ENCODE measurements around the gene KRT5. TPM values are rescaled to one million over a fixed set of nuclear protein-coding genes. Genes with fewer than 3 reads are reported as not detected.

Gene KRT5
- total RNA-seq, 2 experiments from 2014 or later, result 0.91 TPM; not detected in 1

GRCh38 chr12:52552681-52553195, 32.5 kb upstream of the KRT5 start, which contains the start of gene KRT71:
KRT71 (minus strand) TSS chr12:52553145; CDS start chr12:52553077, 68 bp downstream.
- H3K27ac ChIP-seq (ENCODE audit: low read depth, low read length, poor library complexity, severe bottlenecking), result no peak within 1 kb of the TSS
- no peak for DNase-seq (ENCODE audit: low spot score)
- no peaks in the 10 kb centered on the region for H3K9me2 ChIP-seq (ENCODE audit: insufficient read depth, low read length)
- ChIA-PET POLR2A (no interaction called here), CTCF (ENCODE audit: unreplicated experiment) (no interaction called here)
- H3K4me3 ChIP-seq (ENCODE audit: low read depth, low read length, poor library complexity, severe bottlenecking), result no peak within 1 kb of the TSS
- H2AFZ ChIP-seq (ENCODE audit: low read length), result no peak within 1 kb of the TSS
- BruUV-seq (replicated peaks), result no TSS peak
- H4K20me1 ChIP-seq (ENCODE audit: insufficient read depth, low read length), result no peaks in the 10 kb centered on the region
- no peak within 1 kb of the TSS for H3K4me2 ChIP-seq (ENCODE audit: low read length)
- H3K4me1 ChIP-seq (ENCODE audit: insufficient read depth, low read length, poor library complexity, severe bottlenecking), result no peaks in the 10 kb centered on the region
- no peaks in the 10 kb centered on the region for H3K36me3 ChIP-seq (ENCODE audit: insufficient read depth, low read length)
- H3K9me3 ChIP-seq (ENCODE audit: low read length), result no peaks in the 10 kb centered on the region
- intact Hi-C loops (cut with micrococcal nuclease; ENCODE audit: unreplicated experiment), result no loop called here
- no peak for TF ChIP-seq EZH2phosphoT487 (IDR thresholded peaks at IDR 0.05; ENCODE audit: borderline replicate concordance, low read depth, low read length)
- TF ChIP-seq, protein P1, sequence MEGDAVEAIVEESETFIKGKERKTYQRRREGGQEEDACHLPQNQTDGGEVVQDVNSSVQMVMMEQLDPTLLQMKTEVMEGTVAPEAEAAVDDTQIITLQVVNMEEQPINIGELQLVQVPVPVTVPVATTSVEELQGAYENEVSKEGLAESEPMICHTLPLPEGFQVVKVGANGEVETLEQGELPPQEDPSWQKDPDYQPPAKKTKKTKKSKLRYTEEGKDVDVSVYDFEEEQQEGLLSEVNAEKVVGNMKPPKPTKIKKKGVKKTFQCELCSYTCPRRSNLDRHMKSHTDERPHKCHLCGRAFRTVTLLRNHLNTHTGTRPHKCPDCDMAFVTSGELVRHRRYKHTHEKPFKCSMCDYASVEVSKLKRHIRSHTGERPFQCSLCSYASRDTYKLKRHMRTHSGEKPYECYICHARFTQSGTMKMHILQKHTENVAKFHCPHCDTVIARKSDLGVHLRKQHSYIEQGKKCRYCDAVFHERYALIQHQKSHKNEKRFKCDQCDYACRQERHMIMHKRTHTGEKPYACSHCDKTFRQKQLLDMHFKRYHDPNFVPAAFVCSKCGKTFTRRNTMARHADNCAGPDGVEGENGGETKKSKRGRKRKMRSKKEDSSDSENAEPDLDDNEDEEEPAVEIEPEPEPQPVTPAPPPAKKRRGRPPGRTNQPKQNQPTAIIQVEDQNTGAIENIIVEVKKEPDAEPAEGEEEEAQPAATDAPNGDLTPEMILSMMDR (conservative IDR thresholded peaks at IDR 0.05; ENCODE audit: low read length), result no peak
- H3K79me2 ChIP-seq (ENCODE audit: insufficient read depth, low read depth, low read length), result no peaks in the 10 kb centered on the region

DNA sequence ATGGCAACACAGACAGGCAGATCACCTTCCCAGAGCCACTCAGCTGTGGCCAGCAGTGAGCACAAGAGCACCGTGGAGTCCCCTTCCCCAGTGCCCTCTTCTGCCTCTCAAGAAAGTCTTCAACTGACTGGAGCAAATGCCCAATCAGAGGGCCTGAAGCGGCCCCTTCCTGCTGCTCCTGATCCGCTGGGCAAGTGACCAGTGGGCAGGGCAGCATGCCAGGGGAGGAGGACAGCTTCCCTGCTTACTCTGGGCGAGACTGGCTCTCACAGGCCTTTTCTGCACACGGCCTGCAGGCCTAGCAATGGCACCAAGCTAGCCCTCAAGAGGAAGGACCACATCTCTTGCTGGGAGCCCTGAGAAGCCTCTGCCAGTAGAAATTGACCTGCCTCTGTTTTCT, 31.9 kb upstream of the KRT5 start:
- H3K9me3 ChIP-seq (ENCODE audit: low read length), result no peaks in the 10 kb centered on the region
- CTCF ChIA-PET (ENCODE audit: unreplicated experiment), result no interaction called here
- no peak overlapping the region for H3K4me3 ChIP-seq (ENCODE audit: low read depth, low read length, poor library complexity, severe bottlenecking)
- no peaks in the 10 kb centered on the region for H4K20me1 ChIP-seq (ENCODE audit: insufficient read depth, low read length)
- no peaks in the 10 kb centered on the region for H3K9me2 ChIP-seq (ENCODE audit: insufficient read depth, low read length)
- H3K4me1 ChIP-seq (ENCODE audit: insufficient read depth, low read length, poor library complexity, severe bottlenecking), result no peaks in the 10 kb centered on the region
- no TSS peak for BruUV-seq (replicated peaks)
- H3K27ac ChIP-seq (ENCODE audit: low read depth, low read length, poor library complexity, severe bottlenecking), result no peak overlapping the region
- no peak overlapping the region for H3K4me2 ChIP-seq (ENCODE audit: low read length)
- POLR2A ChIA-PET, result no interaction called here
- H2AFZ ChIP-seq (ENCODE audit: low read length), result no peak overlapping the region
- no peak for TF ChIP-seq EZH2phosphoT487 (IDR thresholded peaks at IDR 0.05; ENCODE audit: borderline replicate concordance, low read depth, low read length)
- TF ChIP-seq, protein P1 (conservative IDR thresholded peaks at IDR 0.05; ENCODE audit: low read length), result no peak
- H3K79me2 ChIP-seq (ENCODE audit: insufficient read depth, low read depth, low read length), result no peaks in the 10 kb centered on the region
- no peaks in the 10 kb centered on the region for H3K36me3 ChIP-seq (ENCODE audit: insufficient read depth, low read length)
- intact Hi-C loops (cut with micrococcal nuclease; ENCODE audit: unreplicated experiment), result no loop called here
- DNase-seq (ENCODE audit: low spot score), result no peak

DNA sequence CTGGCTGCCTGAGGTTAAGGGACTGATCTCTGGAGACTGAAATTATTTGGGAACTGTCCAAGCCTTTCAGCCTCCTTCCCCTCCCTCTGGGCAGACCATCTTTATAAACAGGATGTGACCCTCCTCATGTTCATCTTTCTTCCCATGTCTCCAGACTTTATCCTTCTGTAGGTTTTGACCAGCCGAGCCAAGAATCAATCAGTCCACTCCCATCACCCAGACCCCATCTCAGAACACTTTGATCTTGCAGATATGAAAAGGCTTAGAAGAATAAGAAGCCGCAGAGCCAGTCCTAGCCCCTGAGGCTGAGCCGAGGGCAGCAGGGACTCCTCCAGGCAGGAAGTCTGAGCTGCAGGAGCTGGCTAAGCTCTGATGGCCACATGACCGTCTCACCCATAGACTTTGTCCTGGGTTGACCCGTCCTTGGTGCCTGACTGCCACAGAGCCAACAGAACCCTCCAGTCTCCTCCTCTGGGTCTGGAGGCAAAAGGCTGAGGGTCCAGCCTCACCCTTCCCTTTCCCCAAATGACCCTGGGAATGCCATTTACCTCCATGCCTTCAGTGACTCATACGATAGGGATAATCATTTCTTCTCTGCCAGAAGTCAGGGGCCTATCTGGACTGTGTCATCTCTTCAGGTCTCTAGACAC, 31.1 kb upstream of the KRT5 start:
- Histone ChIP-seq H3K4me2 (ENCODE audit: low read length) (no peak overlapping the region), H3K9me2 (ENCODE audit: insufficient read depth, low read length) (no peaks in the 10 kb centered on the region), H3K36me3 (ENCODE audit: insufficient read depth, low read length) (no peaks in the 10 kb centered on the region), H3K27ac (ENCODE audit: low read depth, low read length, poor library complexity, severe bottlenecking) (no peak overlapping the region), H4K20me1 (ENCODE audit: insufficient read depth, low read length) (no peaks in the 10 kb centered on the region), H3K79me2 (ENCODE audit: insufficient read depth, low read depth, low read length) (no peaks in the 10 kb centered on the region), H3K4me3 (ENCODE audit: low read depth, low read length, poor library complexity, severe bottlenecking) (no peak overlapping the region), H2AFZ (ENCODE audit: low read length) (no peak overlapping the region), H3K9me3 (ENCODE audit: low read length) (no peaks in the 10 kb centered on the region), H3K4me1 (ENCODE audit: insufficient read depth, low read length, poor library complexity, severe bottlenecking) (no peaks in the 10 kb centered on the region)
- no TSS peak for BruUV-seq (replicated peaks)
- ChIA-PET CTCF (ENCODE audit: unreplicated experiment) (no interaction called here), POLR2A (no interaction called here)
- no peak for DNase-seq (ENCODE audit: low spot score)
- intact Hi-C loops (cut with micrococcal nuclease; ENCODE audit: unreplicated experiment), result no loop called here
- TF ChIP-seq, protein P1 (conservative IDR thresholded peaks at IDR 0.05; ENCODE audit: low read length), result no peak
- TF ChIP-seq EZH2phosphoT487 (IDR thresholded peaks at IDR 0.05; ENCODE audit: borderline replicate concordance, low read depth, low read length), result no peak
